Right cardiac atrium (tissue), 5 donors: ENCODE results near the gene MRPL9. TPM values are rescaled to one million over a fixed set of nuclear protein-coding genes. Genes with fewer than 3 reads are reported as not detected.
A peak's percentile ranks its signal among the peaks of the same experiment; 100 is the strongest.

ENCODE experiments used
- ATAC-seq, 2 donors: fragments of 200-7000 bp; cut with Tn5 transposase; one replicate each; pipeline versions ENCODE4 v1.8.0 to v1.9.1; 2020; ENCODE audit warnings: moderate library complexity in 2 of 2, mild to moderate bottlenecking in 1 of 2
- DNase-seq, 3 donors: peaks; one replicate each; pipeline ENCODE4 v3.0.0-alpha.2; 2020
- H3K27ac ChIP-seq: one replicate; pipeline ENCODE4 v1.5.1; 2013; ENCODE audit warnings: mild to moderate bottlenecking, low read length, control low read depth, moderate library complexity
- H3K27me3 ChIP-seq: one replicate; pipeline ENCODE4 v1.6.1; 2013; ENCODE audit not compliant: control insufficient read depth, insufficient read depth
- H3K4me1 ChIP-seq: one replicate; pipeline ENCODE4 v1.6.1; 2013; ENCODE audit warnings: low read length; ENCODE audit not compliant: control insufficient read depth, insufficient read depth
- H3K4me3 ChIP-seq: one replicate; pipeline ENCODE4 v1.5.1; 2013; ENCODE audit warnings: low read length, control low read depth
- H3K9me3 ChIP-seq: one replicate; pipeline ENCODE4 v1.6.1; 2013; ENCODE audit warnings: low read length; ENCODE audit not compliant: control insufficient read depth
- WGBS: extraction: QIAGEN DNeasy Blood & Tissue Kit; methylation state at CpG from one replicate; pipeline ENCODE4 v1.1.7; 2013; 5-methylcytosine and 5-hydroxymethylcytosine counted together
- intact Hi-C, 4 donors: fragments of 100-400 bp; cut with DNase I; formaldehyde crosslinking; loops; one replicate each; pipeline versions ENCODE4 v1.11.0 to v1.14.0; 2022 to 2023
- polyA plus RNA-seq: library from polyadenylated mRNA; stranded (reverse); fragments of 200-250 nt; gene quantifications from one replicate; pipeline ENCODE4 v1.2.3, GENCODE V29; 2013
- total RNA-seq, 4 donors: library from RNA; stranded (reverse); fragmentation: NEBNext Ultra II Directional; extraction: Animal tissue kit (Norgen Biotek cat#: 25700); gene quantifications; one replicate each; pipeline ENCODE4 v1.2.1, GENCODE V29; 2021
- donor health status: healthy with polysubstance abuse.
- donor health status: DM: no; HTN: yes; CAD: no.
- donor health status: DM: no; HTN: no; CAD: no.
- donor health status: DM: no; HTN: yes; CAD: no; lungs with severe emphysema.
- donor health status: DM: yes; HTN: yes; CAD: no.

MRPL9 gene
- total and polyA plus RNA-seq, 5 donors, result 36.7 to 51.8 (median 40.0) TPM

DNA sequence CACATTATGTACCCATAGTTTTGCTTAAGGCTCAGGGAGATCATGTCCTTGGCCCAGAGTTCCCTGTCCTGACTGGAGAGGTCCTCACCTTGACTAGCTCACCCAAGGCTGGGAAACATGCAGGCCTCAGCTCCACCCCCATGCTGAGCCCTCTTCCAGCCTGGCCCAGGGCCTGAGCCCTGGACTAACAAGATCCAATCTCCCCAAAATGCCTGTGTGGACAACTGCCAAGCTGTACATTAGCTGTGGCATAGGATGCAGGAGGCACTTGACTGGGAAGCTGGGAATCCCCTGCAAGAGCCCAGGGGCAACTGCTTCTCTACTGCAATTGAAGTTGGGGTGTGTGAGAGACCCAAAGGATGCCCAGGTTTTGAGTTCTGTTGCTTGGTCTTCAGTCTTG is 39.9 kb upstream of the MRPL9 start:
- no peaks in the 10 kb centered on the region for H3K4me1 ChIP-seq
- no peak overlapping the region for H3K4me3 ChIP-seq
- ATAC-seq (no peak), DNase-seq (no peak)
- no peak overlapping the region for H3K27ac ChIP-seq
- no peaks in the 10 kb centered on the region for H3K27me3 ChIP-seq
- no peaks in the 10 kb centered on the region for H3K9me3 ChIP-seq
- intact Hi-C loops, result no loop called here

DNA sequence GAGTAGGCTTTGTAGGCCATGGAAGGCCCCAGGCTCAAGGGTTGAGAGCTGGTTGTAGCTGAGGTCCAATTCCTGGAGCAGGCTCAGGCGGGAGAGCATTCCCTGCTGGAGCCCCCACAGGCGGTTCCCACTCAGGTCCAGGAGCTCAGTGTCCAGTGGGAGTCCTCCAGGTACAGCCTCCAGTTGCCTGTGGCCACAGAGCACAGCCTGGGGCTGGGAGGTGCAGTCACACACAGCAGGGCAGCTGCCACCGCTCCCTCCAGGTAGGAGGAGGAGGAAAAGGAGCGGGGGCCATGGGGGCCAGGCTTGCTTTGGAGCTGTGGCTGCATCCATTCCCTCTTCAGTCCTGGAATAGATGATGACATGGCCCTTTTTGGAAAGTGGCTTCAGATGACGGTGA is 39.1 kb upstream of the MRPL9 start:
- ATAC-seq (no peak), DNase-seq (no peak)
- no peaks in the 10 kb centered on the region for H3K4me1 ChIP-seq
- H3K27ac ChIP-seq, result no peak overlapping the region
- H3K9me3 ChIP-seq, result no peaks in the 10 kb centered on the region
- H3K4me3 ChIP-seq, result no peak overlapping the region
- H3K27me3 ChIP-seq, result no peaks in the 10 kb centered on the region
- 84% methylated on average over 5 of the region's 5 CpGs for WGBS
- intact Hi-C loops, result no loop called here

DNA sequence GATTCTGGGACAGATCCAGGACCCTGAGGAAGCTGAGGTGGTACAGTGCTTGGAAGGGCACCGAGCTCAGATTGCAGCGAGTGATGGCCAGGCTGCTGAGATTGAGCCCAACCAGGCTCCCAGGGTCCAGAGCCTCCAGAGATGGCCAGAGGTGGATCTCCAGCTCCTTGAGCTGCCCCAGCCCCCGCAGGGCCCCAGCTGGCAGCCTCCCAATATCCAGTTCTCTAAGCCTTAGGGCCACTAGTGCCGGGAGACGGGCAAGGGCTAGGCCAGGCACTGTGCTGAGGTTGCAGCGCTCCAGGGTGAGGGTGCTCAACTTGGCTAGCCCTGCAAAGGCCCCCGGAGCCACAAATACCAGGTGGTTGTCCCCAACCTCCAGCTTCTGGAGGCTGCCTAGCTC is 38.5 kb upstream of the MRPL9 start:
- H3K9me3 ChIP-seq, result no peaks in the 10 kb centered on the region
- no peaks in the 10 kb centered on the region for H3K27me3 ChIP-seq
- WGBS, result 90% methylated on average over 7 of the region's 7 CpGs
- H3K4me1 ChIP-seq, result no peaks in the 10 kb centered on the region
- ATAC-seq (no peak), DNase-seq (no peak)
- intact Hi-C loops, result no loop called here
- H3K27ac ChIP-seq, result no peak overlapping the region
- no peak overlapping the region for H3K4me3 ChIP-seq

DNA sequence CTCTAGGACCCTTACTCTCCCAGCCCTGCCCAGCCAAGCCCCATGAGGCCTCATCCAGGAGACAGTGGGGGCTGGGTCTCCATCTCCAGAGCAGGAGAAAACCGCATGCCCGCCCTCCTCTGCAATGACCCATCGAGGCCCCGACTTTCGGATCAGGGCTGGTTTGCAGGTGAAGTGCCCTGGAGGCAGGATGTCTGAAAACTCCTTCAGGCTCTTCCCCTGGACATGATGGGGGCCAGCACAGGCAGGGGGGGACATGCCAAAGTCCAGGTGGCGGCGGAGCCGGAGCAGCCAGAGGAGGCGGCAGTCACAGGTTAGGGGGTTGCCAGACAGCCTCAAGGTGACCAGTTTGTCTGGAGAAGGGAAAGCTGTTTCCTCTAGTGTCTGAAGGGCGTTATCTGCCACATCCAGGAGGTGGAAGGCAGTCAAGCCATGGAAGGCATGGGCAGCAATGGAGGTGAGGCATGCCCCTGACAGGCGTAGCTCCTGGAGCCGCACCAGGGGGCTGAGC is 38.1 kb upstream of the MRPL9 start:
- no peak for DNase-seq
- no peaks in the 10 kb centered on the region for H3K27me3 ChIP-seq
- ATAC-seq, result no peak
- no peak overlapping the region for H3K4me3 ChIP-seq
- no peaks in the 10 kb centered on the region for H3K9me3 ChIP-seq
- no peaks in the 10 kb centered on the region for H3K4me1 ChIP-seq
- no peak overlapping the region for H3K27ac ChIP-seq
- intact Hi-C loops, result no loop called here
- WGBS, result 91% methylated on average over 12 of the region's 12 CpGs

DNA sequence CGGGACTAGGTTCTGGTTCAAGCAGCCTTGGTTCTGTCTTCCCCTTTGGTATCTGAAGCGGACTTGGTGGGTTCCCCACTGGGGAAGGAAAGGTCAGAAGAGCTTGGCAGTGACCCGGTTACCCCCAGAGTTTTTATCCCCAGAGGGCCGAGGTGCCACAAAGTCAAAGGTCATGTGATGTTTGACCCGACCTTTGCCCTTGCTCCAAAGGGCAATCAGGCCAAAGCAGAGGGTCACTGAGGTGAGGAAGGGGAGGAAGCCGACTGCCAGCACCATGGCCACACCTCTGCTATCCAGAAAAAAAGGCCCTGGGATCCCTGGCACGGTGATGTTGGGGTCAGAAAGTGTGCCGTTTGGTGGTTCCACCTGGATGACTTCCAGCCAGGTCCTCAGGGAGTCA is 37.5 kb upstream of the MRPL9 start:
- intact Hi-C loops, result no loop called here
- no peak for DNase-seq
- Histone ChIP-seq H3K27ac (no peak overlapping the region), H3K9me3 (no peaks in the 10 kb centered on the region), H3K27me3 (no peaks in the 10 kb centered on the region), H3K4me1 (no peaks in the 10 kb centered on the region), H3K4me3 (no peak overlapping the region)
- no peak for ATAC-seq
- 53% methylated on average over 8 of the region's 8 CpGs for WGBS

DNA sequence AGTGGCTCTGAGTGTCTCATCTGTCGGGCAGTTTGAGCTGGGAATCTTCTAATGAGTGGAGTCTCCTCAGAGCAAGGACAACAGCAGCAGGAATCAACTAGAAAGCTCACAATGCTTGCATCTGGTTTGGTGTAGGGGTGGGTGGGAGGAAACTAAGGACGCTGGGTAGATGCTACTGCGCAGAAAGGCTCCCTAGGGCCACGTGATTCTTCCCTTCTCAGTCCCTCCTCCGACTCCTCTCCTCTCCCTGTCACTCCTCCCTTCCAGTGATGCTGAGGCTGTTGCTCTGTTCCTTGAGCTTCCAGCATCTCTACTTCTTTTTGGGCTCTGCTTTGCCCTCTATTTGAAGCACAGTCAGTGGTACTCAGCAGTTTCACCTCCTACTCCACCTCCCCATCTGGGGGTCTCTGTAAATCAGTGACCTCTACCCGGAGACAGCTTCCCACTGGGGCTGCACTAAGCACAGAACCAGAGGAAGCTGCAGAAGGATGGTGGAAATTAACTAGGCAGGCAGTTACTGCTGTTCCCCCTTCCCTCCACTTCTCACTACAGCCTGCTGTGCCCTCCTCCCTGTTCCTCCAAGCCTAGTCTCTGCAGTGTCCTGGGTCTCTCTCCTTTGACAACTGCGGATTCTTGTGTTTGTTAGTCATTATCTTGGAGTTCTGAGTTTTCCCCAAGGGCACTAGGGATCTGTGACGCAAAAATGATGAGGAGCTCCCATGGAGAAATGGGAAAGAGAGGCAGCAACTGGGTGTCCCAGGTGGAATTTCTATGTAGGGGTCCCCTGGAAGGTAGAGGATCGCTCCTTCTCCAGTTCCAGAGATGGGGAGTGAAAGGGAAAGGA is 36.1 kb upstream of the MRPL9 start:
- no peak for ATAC-seq
- no peak overlapping the region for H3K27ac ChIP-seq
- no peaks in the 10 kb centered on the region for H3K9me3 ChIP-seq
- no peak for DNase-seq
- intact Hi-C loops, result no loop called here
- WGBS, result 48% methylated on average over 9 of the region's 9 CpGs
- H3K4me3 ChIP-seq, result no peak overlapping the region
- no peaks in the 10 kb centered on the region for H3K27me3 ChIP-seq
- H3K4me1 ChIP-seq, result no peaks in the 10 kb centered on the region

DNA sequence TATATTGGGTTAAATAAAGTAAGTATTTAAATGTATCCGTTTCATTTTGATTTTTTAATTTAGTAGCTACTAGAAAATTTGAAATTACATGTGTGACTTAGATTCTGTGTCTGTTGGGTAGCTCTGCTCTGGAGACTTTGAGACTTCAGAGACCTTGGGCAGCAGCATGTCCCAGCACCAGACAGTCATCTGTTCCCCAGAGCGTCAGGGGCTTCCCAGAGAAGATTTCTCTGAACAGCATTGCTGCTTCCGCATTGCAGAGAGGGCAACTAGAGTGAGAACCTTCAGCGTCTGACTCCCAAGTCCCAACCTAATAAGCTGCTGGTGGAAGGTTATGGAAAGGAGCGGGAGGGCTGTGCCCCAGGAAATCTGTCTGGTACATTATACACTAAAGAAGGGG is 35.3 kb upstream of the MRPL9 start:
- H3K4me1 ChIP-seq, result no peaks in the 10 kb centered on the region
- no peak overlapping the region for H3K4me3 ChIP-seq
- ATAC-seq (no peak), DNase-seq (no peak)
- intact Hi-C loops, result no loop called here
- H3K27ac ChIP-seq, result no peak overlapping the region
- H3K27me3 ChIP-seq, result no peaks in the 10 kb centered on the region
- H3K9me3 ChIP-seq, result no peaks in the 10 kb centered on the region
- 89% methylated on average over 5 of the region's 5 CpGs for WGBS

DNA sequence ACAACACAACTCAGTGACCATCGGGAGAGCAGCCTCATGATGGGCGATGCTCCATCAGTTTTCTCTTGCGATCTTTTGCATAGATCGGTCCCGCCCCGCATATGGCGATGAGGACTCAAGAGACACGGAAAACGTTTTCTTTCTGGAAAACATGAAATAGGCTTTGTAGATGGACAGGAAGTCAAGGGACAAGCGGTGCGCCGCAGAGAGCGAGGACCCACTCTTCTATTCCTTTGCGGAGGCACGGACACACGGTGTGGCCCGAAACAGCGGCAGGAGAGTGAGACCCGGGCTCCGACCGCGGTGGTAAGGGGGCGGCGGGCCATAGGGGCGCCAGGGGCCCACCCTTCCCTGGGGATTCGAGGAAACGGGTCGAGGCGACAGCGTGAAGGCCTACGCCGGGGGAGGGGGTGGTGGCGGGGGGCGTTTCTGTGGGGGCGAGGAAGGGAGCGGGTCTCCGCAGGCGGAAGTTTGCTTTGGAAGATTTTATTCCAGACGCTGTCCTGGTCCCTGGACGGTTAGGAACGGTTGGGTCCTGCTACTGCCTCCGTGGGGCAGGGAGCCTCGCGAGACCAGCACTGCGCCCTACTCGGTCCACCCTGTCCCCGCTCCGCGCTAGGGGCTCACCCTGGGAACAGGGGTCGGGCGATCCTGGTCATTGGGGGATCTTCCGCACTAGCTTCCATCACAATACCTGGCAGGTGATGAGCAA is 27.8 kb upstream of the MRPL9 start:
- no peaks in the 10 kb centered on the region for H3K27me3 ChIP-seq
- intact Hi-C loops, result no loop called here
- H3K4me1 ChIP-seq, result no peaks in the 10 kb centered on the region
- ATAC-seq (peak; percentile 38 to 48), DNase-seq (peak in 2 of 3 donors; percentile 52 to 58)
- peak overlapping the region; percentile 11 for H3K27ac ChIP-seq
- H3K9me3 ChIP-seq, result no peaks in the 10 kb centered on the region
- H3K4me3 ChIP-seq, result peak overlapping the region; percentile 77
- WGBS, result under 1% methylated on average over 52 of the region's 52 CpGs

DNA sequence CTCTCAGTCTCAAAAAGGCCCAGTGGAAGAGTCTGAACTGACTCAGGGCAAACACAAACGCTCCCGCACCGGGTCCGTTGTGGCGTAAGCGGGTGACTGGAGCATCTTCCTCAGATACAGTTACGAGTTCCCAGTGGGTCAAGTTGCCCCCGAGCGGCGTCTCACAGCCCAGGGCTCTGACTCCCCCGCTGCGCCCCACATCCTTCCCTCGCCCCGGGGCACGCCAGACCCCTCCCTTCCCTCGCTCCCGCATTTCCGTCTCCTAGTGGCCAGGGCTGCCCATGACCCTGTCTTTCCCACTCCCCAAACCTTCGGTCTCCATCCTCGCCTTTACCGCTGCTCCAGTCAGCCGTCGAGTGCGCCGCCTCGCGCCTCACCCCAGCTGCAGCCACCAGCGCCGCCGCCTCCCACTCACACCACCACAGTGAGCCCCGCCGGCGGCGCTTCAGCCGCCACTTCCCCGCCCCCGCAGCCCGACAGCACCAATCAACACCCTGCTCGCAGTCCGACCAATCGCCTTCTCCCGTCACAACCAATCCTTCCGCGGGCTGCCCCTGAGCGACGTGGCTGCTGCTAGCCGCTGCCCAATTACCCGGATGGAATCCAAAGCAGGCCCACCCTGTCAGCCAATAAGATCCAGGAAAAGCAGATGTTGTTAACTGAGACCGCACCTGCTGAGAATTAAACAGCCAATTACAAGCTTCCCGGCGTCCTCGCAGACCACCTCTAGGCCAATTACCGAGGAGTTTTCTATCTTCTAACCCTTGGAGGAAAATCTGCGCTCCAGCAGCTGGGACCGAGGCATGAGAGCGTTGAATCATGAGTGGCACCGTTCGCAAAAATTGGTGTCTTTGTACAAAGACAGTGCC is 27.0 kb upstream of the MRPL9 start, which contains the start of gene TDRKH:
TDRKH (minus strand) TSS at position 430 of the 869 bp plus-strand sequence. CDS start 7,478 bp downstream, outside the sequence.
- ATAC-seq (peak; percentile 100), DNase-seq (peak; percentile 98 to 99 (median 99))
- Histone ChIP-seq H3K9me3 (no peaks in the 10 kb centered on the region), H3K27ac (peak within 1 kb of the TSS; percentile 11), H3K27me3 (no peaks in the 10 kb centered on the region), H3K4me3 (peak within 1 kb of the TSS; percentile 77), H3K4me1 (no peaks in the 10 kb centered on the region)
- intact Hi-C loops, result no loop called here
- WGBS, result under 1% methylated on average over 58 of the region's 58 CpGs

DNA sequence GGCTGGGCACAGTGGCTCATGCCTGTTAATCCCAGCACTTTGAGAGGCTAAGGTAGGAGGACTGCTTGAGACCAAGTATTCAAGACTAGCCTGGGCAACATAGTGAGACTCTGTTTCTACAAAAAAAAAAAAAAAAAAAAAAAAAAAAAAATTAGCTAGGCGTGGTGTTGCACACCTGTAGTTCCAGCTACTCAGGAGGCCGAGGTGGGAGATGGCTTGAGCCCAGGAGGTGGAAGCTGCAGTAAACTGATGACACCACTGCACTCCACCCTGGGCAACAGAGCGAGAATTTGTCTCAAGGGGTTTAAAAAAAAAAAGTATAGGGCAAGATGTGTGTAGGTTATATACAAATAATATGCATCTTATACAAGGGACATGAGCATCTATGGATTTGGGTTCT is 24.4 kb upstream of the MRPL9 start:
- H3K4me1 ChIP-seq, result no peaks in the 10 kb centered on the region
- no peaks in the 10 kb centered on the region for H3K27me3 ChIP-seq
- intact Hi-C loops, result no loop called here
- H3K9me3 ChIP-seq, result no peaks in the 10 kb centered on the region
- no peak for DNase-seq
- WGBS, result 91% methylated on average over 3 of the region's 3 CpGs
- no peak for ATAC-seq
- H3K4me3 ChIP-seq, result no peak overlapping the region
- H3K27ac ChIP-seq, result no peak overlapping the region
